GM12873 (cell line): ENCODE data around the gene THSD4.

Experiments used
- CTCF ChIP-seq: IDR thresholded peaks from 2 replicates; pipeline ENCODE4 v1.5.1; 2012; ENCODE audit warnings: low read depth, mild to moderate bottlenecking, moderate library complexity, low read length, control low read depth; ENCODE audit not compliant: insufficient read depth; ENCODE audit errors: missing control alignments

Gene THSD4

GRCh38 chr15:71515375-71516186 is 400.3 kb downstream of the THSD4 start:
- no peak for TF ChIP-seq CTCF

GRCh38 chr15:71517751-71518150 is 402.5 kb downstream of the THSD4 start:
- no peak for TF ChIP-seq CTCF

GRCh38 chr15:71518661-71519060 is 403.4 kb downstream of the THSD4 start:
- no peak for TF ChIP-seq CTCF

GRCh38 chr15:71526060-71526820 is 411.0 kb downstream of the THSD4 start:
- TF ChIP-seq CTCF: no peak

DNA sequence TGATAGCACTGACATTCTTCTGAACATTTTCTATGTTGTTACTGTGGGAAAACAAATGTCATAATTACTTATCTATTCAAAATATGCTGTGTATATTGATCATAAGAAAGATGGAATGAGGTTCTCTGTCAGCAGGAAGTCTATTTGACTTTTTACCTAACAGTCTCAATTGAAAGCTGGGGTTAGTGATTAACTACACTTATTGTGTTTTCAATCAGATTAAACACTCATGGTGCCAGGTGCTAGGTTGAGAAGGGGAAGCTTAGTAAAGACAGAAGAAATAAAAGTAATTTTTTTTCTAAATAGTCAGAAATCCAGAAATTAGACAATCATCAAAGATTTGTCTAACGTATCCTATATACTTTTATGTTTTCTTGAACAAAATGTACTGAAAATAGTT is 414.1 kb downstream of the THSD4 start:
- no peak for TF ChIP-seq CTCF

GRCh38 chr15:71530116-71530515 is 414.8 kb downstream of the THSD4 start:
- TF ChIP-seq CTCF: no peak

DNA sequence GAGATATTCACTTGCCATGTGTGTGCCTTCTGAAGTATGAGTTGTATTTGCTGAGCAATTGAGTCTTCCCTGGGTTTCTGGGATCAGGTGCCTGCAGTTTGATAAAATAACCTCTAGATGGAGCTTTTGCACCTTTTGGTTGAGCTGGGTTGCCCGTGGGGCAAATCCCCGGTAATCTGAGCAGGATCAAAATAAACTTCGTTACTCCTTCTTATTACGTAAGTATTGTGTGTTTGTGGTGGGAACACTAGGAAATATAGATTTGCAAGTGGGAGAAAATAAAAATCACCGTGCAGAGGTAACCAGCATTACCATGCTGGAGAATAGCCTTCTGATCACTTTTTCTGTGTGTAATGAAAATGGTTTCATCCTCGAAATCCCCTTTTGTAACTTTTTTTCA is 417.7 kb downstream of the THSD4 start:
- TF ChIP-seq CTCF: peak; percentile 69
